ENCODE measurements around the gene CFAP90.

Gene CFAP90

GRCh38 chr5:7850395-7851239 lies at the start of gene CFAP90:
Gene CFAP90, minus strand, starts transcription at chr5:7851133. Its CDS starts 112 bp downstream, at chr5:7851021.
- DNase-seq = peak; percentile 34

GRCh38 chr5:7897014-7897600 lies 46.2 kb upstream of the CFAP90 start:
- DNase-seq = peak; percentile 72

DNA sequence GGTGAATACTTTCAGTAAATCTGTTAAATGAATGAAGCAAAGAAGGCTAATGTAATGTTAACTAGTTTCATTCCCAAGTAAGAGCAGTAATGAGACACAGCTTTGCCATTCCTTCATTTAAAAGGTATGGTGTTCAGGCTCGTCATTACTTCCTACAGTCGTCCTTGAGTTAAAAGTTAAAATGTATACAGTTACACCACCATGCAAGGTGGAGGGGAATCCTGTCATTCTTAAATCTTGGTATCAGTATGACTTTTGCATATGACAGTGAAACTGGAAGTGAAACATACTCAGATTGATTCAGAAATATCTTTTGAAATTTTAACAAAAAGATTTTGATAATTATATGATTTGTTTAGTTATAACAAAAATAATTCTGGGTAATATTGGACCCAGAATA lies 43.9 kb upstream of the CFAP90 start:
- no peak for DNase-seq

DNA sequence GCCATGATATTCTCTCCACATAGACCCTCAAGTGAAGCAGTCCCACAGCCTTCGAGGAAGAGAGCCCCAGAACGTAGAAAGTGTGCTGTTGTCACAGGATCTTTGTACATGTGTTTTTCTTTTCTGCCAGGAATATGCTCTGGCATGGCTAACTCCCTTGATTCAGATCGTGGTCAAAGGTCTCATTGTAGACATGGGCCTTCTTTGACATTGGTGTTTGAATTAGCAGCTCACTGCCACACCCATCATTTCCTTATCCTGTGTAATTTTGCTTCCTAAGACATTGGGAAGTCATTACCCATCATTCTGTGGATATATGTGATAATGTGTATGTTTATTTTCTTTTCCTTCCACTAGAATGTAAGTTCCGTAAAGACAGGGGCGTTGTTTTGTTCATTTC lies 43.5 kb upstream of the CFAP90 start:
- DNase-seq = no peak

GRCh38 chr5:7888901-7889300 lies 38.0 kb upstream of the CFAP90 start:
- no peak for DNase-seq

GRCh38 chr5:7886849-7887475 lies 36.0 kb upstream of the CFAP90 start:
- peak; percentile 60 for DNase-seq

DNA sequence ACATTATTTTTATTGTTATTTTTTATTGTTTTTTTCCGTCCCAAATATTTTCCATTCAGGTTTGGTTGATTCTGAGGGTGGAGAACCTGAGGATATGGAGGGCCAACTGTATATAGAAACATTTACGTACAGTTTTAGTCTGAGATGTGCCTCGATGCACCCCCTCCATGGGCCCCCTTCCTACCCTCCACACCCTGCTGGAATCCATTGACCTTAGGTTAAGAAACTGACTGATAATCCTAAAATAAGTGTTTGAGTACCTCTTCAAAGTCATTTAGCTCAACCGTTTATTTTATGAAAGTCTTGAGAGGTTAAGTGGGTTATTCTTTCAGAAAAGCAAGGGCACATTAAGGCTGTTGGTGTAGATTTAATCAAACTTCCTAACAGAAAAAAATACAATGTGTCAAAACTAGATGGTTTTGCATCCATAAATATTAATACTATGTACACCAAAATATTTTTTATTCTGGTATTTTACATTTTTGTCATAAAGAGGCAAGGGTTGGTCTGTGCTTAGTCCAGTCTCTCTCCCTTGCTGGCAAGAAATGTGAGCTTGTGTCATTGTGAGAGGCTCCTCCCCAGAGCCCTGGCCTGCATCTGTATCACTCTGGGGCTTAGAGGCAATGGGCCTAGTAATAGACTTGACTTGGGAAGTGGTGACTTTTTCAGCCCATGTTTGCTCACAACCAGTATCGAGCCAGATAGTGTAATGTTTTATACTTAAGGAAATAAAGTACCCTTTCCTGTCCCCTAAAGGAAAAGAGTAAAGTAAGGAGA lies 33.7 kb upstream of the CFAP90 start:
- DNase-seq = no peak

GRCh38 chr5:7882926-7883325 lies 32.0 kb upstream of the CFAP90 start:
- no peak for DNase-seq

DNA sequence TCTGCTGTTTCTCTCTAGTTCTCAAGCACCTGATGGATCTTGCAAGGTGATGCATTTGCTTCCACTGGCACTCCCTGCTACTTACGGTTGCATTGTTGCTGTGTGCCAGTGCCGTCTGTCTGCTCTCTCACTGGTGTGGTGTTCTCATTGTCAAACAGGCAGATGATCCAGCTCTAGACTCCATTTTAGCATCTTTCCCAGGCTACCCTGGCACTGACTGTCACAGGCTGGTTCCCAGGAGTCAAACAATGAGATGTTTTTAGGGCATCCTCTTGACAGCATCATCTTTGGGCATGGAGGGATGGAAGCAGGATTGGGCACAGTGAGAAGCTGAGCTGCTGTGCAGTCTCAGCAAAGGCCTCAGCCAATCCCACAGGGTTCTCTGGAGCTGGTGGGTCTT lies 30.9 kb upstream of the CFAP90 start:
- DNase-seq = no peak

- DNase-seq = no peak
Measured at GRCh38 chr5:7881091-7881490, 30.2 kb upstream of the CFAP90 start.

GRCh38 chr5:7878381-7878873 lies 27.5 kb upstream of the CFAP90 start:
- peak; percentile 30 for DNase-seq

GRCh38 chr5:7877851-7878250 lies 26.9 kb upstream of the CFAP90 start:
- DNase-seq = no peak

DNA sequence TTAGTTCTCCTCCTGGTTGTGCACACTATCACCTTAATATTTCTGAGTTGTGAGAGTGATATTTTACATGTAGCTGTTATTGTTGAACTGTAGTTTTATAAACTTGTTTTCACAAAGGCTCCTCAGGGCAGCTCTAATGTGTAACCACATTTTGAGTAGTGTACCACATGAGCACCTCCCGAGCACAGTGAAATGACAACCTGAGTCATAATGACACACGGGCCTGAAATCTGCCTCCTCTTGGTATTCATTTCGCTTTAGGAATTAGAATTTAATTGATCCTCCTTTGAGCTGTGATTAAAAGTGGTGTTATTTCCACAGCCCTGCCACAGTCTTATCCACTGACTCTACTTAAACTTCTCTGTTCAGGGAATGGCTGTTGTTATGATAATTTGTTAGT lies 25.9 kb upstream of the CFAP90 start:
- DNase-seq = peak; percentile 64

DNA sequence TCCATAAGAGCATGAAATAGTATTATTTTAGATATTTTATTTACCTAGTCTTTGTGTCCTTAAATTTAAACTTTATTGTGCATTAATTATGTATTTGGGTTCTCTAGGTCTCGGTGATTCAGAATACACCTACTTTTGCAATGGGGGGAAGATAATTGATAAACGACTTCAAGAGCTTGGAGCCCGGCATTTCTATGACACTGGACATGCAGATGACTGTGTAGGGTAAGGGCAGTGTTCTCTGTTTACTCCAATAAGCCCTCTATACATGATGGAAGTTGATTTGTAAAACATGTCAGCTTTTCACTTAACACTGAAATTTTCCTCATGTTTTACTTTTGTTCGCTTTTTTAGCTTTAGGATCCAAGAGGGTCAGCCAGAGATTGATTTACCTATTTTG lies 24.2 kb upstream of the CFAP90 start:
- no peak for DNase-seq

GRCh38 chr5:7874639-7875038 lies 23.7 kb upstream of the CFAP90 start:
- DNase-seq = no peak

DNA sequence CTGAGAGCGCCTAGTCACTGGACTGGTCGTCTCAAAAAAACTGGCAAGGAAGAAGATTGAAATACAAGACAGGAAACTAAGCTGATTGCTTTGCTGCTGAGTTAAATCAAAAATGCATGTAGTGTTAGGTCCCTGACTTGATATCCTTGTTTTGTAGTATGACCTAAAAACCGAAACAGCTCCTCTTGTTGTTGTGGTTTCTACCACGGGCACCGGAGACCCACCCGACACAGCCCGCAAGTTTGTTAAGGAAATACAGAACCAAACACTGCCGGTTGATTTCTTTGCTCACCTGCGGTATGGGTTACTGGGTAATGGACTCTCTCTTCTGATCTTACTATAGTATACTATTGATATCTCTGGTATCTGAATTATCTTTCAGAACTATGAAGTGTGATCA lies 22.3 kb upstream of the CFAP90 start:
- DNase-seq = no peak

DNA sequence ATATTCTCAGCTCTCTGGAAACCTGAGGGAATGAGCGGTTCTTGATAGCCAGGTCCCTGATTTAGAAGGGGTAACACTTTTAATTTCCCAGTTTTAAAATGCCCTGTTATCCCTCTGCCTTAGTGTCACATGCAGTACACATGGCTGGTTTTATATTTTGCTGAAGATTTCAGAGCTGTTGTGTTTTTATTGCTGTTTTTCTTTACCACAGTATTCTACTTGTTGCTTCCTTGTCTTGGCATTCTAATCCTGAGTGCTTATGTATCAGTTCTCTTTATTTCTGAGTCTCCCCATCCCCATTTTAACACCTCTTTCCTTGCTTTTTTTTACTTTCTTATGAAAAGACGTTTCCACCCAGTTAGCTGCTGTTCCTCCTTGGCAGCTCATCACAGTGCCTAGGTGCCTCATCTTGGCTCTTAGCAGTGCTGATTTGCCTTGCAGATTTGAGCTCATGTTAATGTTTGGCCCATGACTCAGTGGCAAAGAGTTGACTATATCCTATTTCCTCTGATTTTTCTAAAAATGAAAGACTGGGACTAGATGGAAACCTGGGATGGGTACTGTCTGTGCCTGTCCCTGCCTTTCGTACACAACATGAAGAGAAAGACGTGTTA lies 21.7 kb upstream of the CFAP90 start:
- DNase-seq = no peak

- no peak for DNase-seq
Measured at GRCh38 chr5:7871653-7872052, 20.7 kb upstream of the CFAP90 start.

- DNase-seq = peak; percentile 29
Measured at GRCh38 chr5:7869474-7870136, 18.7 kb upstream of the CFAP90 start.

DNA sequence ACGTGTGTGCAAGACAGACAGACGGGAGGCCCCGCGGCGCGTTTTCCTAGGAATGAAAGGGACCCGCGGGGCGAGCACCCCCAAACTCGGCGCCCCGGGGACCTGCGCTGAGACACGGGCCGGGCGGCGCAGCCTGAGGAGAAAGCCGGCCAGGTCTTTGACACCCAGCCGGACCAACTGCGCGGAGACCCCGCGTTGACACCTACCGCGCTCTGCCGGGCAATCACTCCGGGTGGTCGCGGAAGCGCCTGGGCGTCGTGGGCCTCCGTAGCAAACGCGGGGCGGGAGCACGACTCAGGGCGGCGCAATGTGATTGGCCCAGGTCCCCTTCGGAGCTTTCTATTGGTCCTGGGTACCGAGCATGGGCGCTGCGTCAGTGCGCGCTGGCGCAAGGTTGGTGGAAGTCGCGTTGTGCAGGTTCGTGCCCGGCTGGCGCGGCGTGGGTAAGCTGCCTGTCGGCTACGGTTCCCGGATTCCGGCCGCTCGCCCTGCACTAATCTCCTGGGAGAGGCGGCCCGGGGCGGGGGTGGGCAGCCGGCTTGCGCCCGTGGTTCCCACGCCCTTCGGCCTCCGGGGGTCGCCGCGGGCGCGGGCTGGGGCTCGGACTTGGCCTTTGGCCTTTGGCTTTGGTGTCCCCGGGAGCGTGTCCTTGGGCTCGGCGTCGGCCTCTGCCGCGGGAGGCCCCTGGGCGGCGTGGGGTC lies 18.0 kb upstream of the CFAP90 start, which contains the start of the genes FASTKD3 and MTRR:
TSS of gene FASTKD3 (minus strand) at position 259 of the 701 bp plus-strand sequence. CDS start 948 bp downstream, outside the sequence.
TSS of gene MTRR (plus strand) at position 376 of the 701 bp plus-strand sequence. CDS start 1,647 bp downstream, outside the sequence.
- DNase-seq = peak; percentile 94

DNA sequence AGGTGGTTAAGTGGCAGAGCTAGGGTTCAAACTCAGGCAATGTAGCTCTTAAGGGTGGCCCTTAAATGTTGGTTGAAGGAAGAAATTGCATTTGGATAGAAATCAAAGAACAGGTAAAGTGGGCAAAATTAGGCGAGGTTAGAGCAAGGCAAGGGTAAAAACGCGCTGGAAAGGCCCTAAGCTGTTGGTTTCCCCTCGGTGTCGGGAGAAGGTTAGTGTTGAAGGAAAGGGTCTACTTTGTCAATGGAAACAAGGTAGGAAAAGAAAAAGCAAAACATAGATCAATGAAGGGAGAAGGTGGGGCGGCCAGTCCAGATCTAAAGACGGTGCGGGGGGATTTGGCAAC lies 17.5 kb upstream of the CFAP90 start:
- no peak for DNase-seq
